ENCODE measurements around the gene EDNRA.

GRCh38 chr4:147586032-147586431 lies 105.1 kb downstream of the EDNRA start:
- TF ChIP-seq POLR2AphosphoS5 (IDR thresholded peaks at IDR 0.05) (no peak), POLR2A (IDR thresholded peaks at IDR 0.05) (no peak)
- TF ChIP-seq, protein P1, sequence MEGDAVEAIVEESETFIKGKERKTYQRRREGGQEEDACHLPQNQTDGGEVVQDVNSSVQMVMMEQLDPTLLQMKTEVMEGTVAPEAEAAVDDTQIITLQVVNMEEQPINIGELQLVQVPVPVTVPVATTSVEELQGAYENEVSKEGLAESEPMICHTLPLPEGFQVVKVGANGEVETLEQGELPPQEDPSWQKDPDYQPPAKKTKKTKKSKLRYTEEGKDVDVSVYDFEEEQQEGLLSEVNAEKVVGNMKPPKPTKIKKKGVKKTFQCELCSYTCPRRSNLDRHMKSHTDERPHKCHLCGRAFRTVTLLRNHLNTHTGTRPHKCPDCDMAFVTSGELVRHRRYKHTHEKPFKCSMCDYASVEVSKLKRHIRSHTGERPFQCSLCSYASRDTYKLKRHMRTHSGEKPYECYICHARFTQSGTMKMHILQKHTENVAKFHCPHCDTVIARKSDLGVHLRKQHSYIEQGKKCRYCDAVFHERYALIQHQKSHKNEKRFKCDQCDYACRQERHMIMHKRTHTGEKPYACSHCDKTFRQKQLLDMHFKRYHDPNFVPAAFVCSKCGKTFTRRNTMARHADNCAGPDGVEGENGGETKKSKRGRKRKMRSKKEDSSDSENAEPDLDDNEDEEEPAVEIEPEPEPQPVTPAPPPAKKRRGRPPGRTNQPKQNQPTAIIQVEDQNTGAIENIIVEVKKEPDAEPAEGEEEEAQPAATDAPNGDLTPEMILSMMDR (IDR thresholded peaks at IDR 0.05), result no peak
